Transverse colon (tissue), 4 donors: ENCODE data around the gene FAM186B. TPM values are rescaled to one million over a fixed set of nuclear protein-coding genes. Genes with fewer than 3 reads are reported as not detected.
A peak's percentile ranks its signal among the peaks of the same experiment; 100 is the strongest.

Experiments used
- DNase-seq: peaks from one replicate; pipeline ENCODE4 v3.0.0-alpha.2; 2019
- H3K27ac ChIP-seq, 4 donors: fragments of 200-600 bp; sonication (generic); 2 replicates each; pipeline ENCODE4 v1.5.1; 2016 to 2018; ENCODE audit warnings: inconsistent platforms in 4 of 4
- H3K27me3 ChIP-seq: fragments of 200-600 bp; sonication (generic); 2 replicates; pipeline ENCODE4 v1.5.1; 2017; ENCODE audit warnings: inconsistent platforms
- H3K36me3 ChIP-seq, 4 donors: fragments of 200-600 bp; sonication (generic); 2 replicates each; pipeline ENCODE4 v1.5.1; 2017 to 2019; ENCODE audit warnings: inconsistent platforms in 4 of 4
- H3K4me1 ChIP-seq, 4 donors: fragments of 200-600 bp; sonication (generic); 2 replicates each; pipeline ENCODE4 v1.5.1; 2017 to 2020; ENCODE audit warnings: inconsistent platforms in 4 of 4
- H3K4me3 ChIP-seq, 4 donors: fragments of 200-600 bp; sonication (generic); 1 replicate in 1 of 4; 2 replicates in 3 of 4; pipeline versions ENCODE4 v1.5.1 to v1.6.1; 2017 to 2019; ENCODE audit warnings: inconsistent platforms in 4 of 4
- H3K9me3 ChIP-seq, 2 donors: fragments of 200-600 bp; sonication (generic); 2 replicates each; pipeline ENCODE4 v1.5.1; 2017 to 2019; ENCODE audit warnings: inconsistent platforms in 2 of 2
- CTCF ChIP-seq, 5 experiments: fragments of 200-600 bp in 3 of 5; fragments of 450-650 bp in 2 of 5; sonication (generic) in 3 of 5; IDR thresholded peaks; 1 replicate in 2 of 5; 2 replicates in 3 of 5; pipeline ENCODE4 v1.5.1; 2016 to 2017; ENCODE audit warnings: antibody characterized with exemption in 5 of 5, inconsistent platforms in 3 of 5, mild to moderate bottlenecking in 2 of 5, moderate library complexity in 1 of 5
- EP300 ChIP-seq: sonication (generic); formaldehyde crosslinking; IDR thresholded peaks from one replicate; pipeline ENCODE4 v1.6.1; 2017; ENCODE audit warnings: antibody characterized with exemption, low read depth
- POLR2A ChIP-seq: fragments of 450-650 bp; IDR thresholded peaks from one replicate; pipeline ENCODE4 v1.6.1; 2016; ENCODE audit warnings: antibody characterized with exemption, mild to moderate bottlenecking, moderate library complexity
- POLR2AphosphoS5 ChIP-seq, 3 donors: sonication (generic); formaldehyde crosslinking; IDR thresholded peaks; one replicate each; pipeline ENCODE4 v1.6.1; 2016; ENCODE audit warnings: antibody characterized with exemption in 3 of 3
- WGBS, 2 donors: methylation state at CpG; one replicate each; pipeline ENCODE4 v1.1.5; 2018; ENCODE audit warnings: low coverage in 1 of 2; 5-methylcytosine and 5-hydroxymethylcytosine counted together
- in situ Hi-C, 4 donors: fragments of 200-750 bp; cut with MboI; loops; one replicate each; pipeline versions ENCODE4 v1.15.0 to v1.15.1; 2017; ENCODE audit warnings: low sequenced_read_pairs in 3 of 4, low pct_ligation_motif_present in 1 of 4, low pct_unique_long_range_greater_than_20kb in 1 of 4
- intact Hi-C: fragments of 100-400 bp; cut with DNase I; formaldehyde crosslinking; loops from one replicate; pipeline ENCODE4 v1.15.1; 2023; ENCODE audit warnings: low total_unique reads
- total RNA-seq, 4 donors: library from RNA; depleted of rRNA; stranded (reverse); fragments of >200 nt; gene quantifications; one replicate each; pipeline ENCODE4 v1.1.0, GENCODE V29; 2016

The FAM186B gene
- total RNA-seq, 4 donors from 2014 or later = 0.14 to 0.64 TPM; not detected in 2

- H3K4me3 ChIP-seq = peak overlapping the region in 2 of 4 donors; percentile 28 to 41
- WGBS, 2 donors = 36% methylated on average over 44 of the region's 70 CpGs; no CpG with 5 or more reads in 1 of the 2 donors
Observed at GRCh38 chr12:49548822-49549648, 56.4 kb downstream of the FAM186B start.

GRCh38 chr12:49548481-49548821 is 57.0 kb downstream of the FAM186B start:
- Histone ChIP-seq H3K4me1 (peaks cover 0 to 11% (median 10%) of the 10 kb centered on the region in 4 donors), H3K27me3 (peaks cover 55% of the 10 kb centered on the region), H3K9me3 (no peaks in the 10 kb centered on the region), H3K36me3 (no peaks in the 10 kb centered on the region), H3K4me3 (peak overlapping the region in 1 of 4 donors; percentile 41), H3K27ac (no peak overlapping the region)
- TF ChIP-seq EP300 = no peak
- no peak for TF ChIP-seq POLR2A
- TF ChIP-seq POLR2AphosphoS5 (IDR thresholded peaks at IDR 0.05) = no peak
- TF ChIP-seq CTCF (IDR thresholded peaks at IDR 0.05) = no peak
- 62% methylated on average over 8 of the region's 8 CpGs; no CpG with 5 or more reads in 1 of the 2 donors for WGBS, 2 donors
- in situ Hi-C loops = no loop called here
- no peak for DNase-seq
- intact Hi-C loops = no loop called here

More at GRCh38 chr12:49548822-49549648, 56.4 kb downstream of the FAM186B start:
- Histone ChIP-seq H3K27me3 (peaks cover 52% of the 10 kb centered on the region), H3K4me1 (peaks cover 0 to 11% (median 10%) of the 10 kb centered on the region in 4 donors), H3K27ac (no peak overlapping the region), H3K9me3 (no peaks in the 10 kb centered on the region), H3K36me3 (no peaks in the 10 kb centered on the region)
- in situ Hi-C loops = no loop called here
- intact Hi-C loops = no loop called here
- DNase-seq = peak; percentile 17
- TF ChIP-seq POLR2A (no peak), CTCF (IDR thresholded peaks at IDR 0.05) (peak in 3 of 5 experiments; percentile 23 to 37 (median 31))

GRCh38 chr12:49547090-49547690 is 58.2 kb downstream of the FAM186B start:
- Histone ChIP-seq H3K36me3 (no peaks in the 10 kb centered on the region), H3K27ac (no peak overlapping the region), H3K27me3 (peaks cover 64% of the 10 kb centered on the region), H3K4me1 (peaks cover 0 to 11% (median 10%) of the 10 kb centered on the region in 4 donors), H3K4me3 (no peak overlapping the region), H3K9me3 (no peaks in the 10 kb centered on the region)
- WGBS, 2 donors = 58 to 69% methylated on average over 3 to 7 of the region's 7 CpGs
- TF ChIP-seq POLR2A = no peak
- no peak for TF ChIP-seq CTCF (IDR thresholded peaks at IDR 0.05)
- no peak for TF ChIP-seq EP300
- no peak for TF ChIP-seq POLR2AphosphoS5 (IDR thresholded peaks at IDR 0.05)
- no peak for DNase-seq
- in situ Hi-C loops = no loop called here
- intact Hi-C loops = no loop called here

GRCh38 chr12:49546481-49546880 is 59.0 kb downstream of the FAM186B start:
- WGBS, 2 donors = 75% methylated on average over 3 of the region's 3 CpGs; no CpG with 5 or more reads in 1 of the 2 donors
- H3K4me1 ChIP-seq = peaks cover 0 to 11% (median 10%) of the 10 kb centered on the region in 4 donors
- H3K27me3 ChIP-seq = peaks cover 64% of the 10 kb centered on the region
- TF ChIP-seq POLR2A (no peak), POLR2AphosphoS5 (IDR thresholded peaks at IDR 0.05) (no peak), EP300 (no peak), CTCF (IDR thresholded peaks at IDR 0.05) (no peak)
- in situ Hi-C loops (no loop called here), intact Hi-C loops (no loop called here)
- H3K4me3 ChIP-seq = no peak overlapping the region
- no peaks in the 10 kb centered on the region for H3K36me3 ChIP-seq
- H3K9me3 ChIP-seq = no peaks in the 10 kb centered on the region
- no peak for DNase-seq
- no peak overlapping the region for H3K27ac ChIP-seq
